ENCODE results near the gene DYRK4. TPM values are rescaled to one million over a fixed set of nuclear protein-coding genes. Genes with fewer than 3 reads are reported as not detected.
A peak's percentile ranks its signal among the peaks of the same experiment; 100 is the strongest.

The DYRK4 gene
- total RNA-seq, 1 experiment from 2014 or later = 8.8 TPM

DNA sequence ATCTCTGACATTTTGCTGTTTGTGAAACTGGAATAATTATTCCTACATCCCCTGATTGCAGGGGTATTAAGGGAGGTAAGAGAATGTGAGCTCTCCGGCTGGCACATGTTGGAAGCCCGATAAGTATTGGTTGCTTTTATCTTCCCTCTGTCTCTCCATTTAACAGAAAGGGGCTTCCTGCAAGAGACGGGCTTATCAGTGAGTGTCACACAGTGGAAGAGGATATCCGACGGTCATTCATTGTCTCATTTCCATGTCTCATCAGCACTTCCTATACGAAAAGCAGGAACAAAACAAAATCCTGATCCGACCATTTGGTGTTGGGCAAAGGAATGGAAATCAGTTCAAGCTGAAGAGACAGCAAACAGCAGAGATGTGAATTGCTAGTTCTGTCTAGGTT is 10.7 kb downstream of the DYRK4 start (continued):
- TF ChIP-seq ATF1 (CRISPR knock-in tag; IDR thresholded peaks at IDR 0.05) (no peak), OVOL2 (CRISPR knock-in tag; IDR thresholded peaks at IDR 0.05; ENCODE audit: borderline replicate concordance) (no peak), ZBTB21 (CRISPR knock-in tag; IDR thresholded peaks at IDR 0.05; ENCODE audit: borderline replicate concordance) (no peak), RELA (CRISPR knock-in tag; IDR thresholded peaks at IDR 0.05; ENCODE audit: borderline replicate concordance) (no peak), FOXJ3 (CRISPR knock-in tag; IDR thresholded peaks at IDR 0.05; ENCODE audit: borderline replicate concordance) (no peak), GTF2I (CRISPR knock-in tag; conservative IDR thresholded peaks at IDR 0.05) (no peak), EMX1 (CRISPR knock-in tag; IDR thresholded peaks at IDR 0.05) (no peak), PRRX2 (CRISPR knock-in tag; IDR thresholded peaks at IDR 0.05) (no peak)
- TF ChIP-seq, protein P1, sequence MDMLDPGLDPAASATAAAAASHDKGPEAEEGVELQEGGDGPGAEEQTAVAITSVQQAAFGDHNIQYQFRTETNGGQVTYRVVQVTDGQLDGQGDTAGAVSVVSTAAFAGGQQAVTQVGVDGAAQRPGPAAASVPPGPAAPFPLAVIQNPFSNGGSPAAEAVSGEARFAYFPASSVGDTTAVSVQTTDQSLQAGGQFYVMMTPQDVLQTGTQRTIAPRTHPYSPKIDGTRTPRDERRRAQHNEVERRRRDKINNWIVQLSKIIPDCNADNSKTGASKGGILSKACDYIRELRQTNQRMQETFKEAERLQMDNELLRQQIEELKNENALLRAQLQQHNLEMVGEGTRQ (CRISPR knock-in tag; IDR thresholded peaks at IDR 0.05) = no peak

DNA sequence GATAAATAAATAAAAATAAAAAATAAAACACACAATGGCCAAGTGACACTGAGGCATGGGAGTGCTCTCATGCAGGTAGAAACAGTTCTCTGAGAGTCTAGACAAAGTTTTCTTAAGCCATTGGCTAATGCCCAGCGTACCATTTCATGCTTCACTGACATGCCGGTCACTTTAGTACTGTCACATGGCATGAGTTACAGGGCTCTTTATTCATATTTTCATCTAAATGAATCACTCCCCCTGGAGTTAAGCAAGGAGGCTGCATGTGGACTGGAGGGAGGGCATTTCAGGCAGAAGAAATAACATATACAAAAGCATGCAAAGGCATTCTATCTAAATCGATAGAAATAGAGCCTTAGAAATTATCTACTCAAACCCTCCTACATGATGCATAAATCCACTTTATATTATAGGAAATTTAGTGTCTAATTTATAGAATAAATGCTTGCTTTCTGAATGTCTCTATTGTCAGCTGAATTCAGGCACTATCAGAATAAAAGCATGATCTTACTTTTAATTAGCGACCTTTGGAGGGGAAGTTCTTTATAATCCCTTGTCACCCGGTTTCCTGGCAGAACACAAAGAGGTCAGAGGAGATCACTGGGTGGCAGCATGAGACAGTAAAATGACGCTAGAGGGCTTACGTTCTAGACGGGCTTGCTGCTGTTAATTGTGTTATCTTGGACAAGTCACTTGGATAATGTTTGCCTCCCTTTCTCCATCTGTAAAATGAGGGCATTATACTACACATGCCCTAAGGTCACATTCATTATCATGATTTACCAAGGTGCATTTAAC is 17.5 kb downstream of the DYRK4 start:
- H3K4me3 Mint-ChIP-seq = no peak overlapping the region
- ChIA-PET CTCF (interaction anchor here (0.6 to 2.1 kb wide), 9 partner anchors 25 to 276 kb away, joined by 3 to 10 read pairs (median 5); partner anchors contain the start of genes AKAP3 and NDUFA9), POLR2A (no interaction called here)
- no peaks in the 10 kb centered on the region for H3K9me3 Mint-ChIP-seq
- no peak overlapping the region for H3K27ac Mint-ChIP-seq
- ATAC-seq = peak; percentile 80
- peaks cover 5% of the 10 kb centered on the region for H3K27me3 Mint-ChIP-seq (ENCODE audit: low read depth)
- peaks cover 20% of the 10 kb centered on the region for H3K4me1 Mint-ChIP-seq
- DNase-seq (ENCODE audit: low spot score) = no peak
- no peak for TF ChIP-seq OVOL2 (CRISPR knock-in tag; IDR thresholded peaks at IDR 0.05; ENCODE audit: borderline replicate concordance)
- TF ChIP-seq, protein P2, sequence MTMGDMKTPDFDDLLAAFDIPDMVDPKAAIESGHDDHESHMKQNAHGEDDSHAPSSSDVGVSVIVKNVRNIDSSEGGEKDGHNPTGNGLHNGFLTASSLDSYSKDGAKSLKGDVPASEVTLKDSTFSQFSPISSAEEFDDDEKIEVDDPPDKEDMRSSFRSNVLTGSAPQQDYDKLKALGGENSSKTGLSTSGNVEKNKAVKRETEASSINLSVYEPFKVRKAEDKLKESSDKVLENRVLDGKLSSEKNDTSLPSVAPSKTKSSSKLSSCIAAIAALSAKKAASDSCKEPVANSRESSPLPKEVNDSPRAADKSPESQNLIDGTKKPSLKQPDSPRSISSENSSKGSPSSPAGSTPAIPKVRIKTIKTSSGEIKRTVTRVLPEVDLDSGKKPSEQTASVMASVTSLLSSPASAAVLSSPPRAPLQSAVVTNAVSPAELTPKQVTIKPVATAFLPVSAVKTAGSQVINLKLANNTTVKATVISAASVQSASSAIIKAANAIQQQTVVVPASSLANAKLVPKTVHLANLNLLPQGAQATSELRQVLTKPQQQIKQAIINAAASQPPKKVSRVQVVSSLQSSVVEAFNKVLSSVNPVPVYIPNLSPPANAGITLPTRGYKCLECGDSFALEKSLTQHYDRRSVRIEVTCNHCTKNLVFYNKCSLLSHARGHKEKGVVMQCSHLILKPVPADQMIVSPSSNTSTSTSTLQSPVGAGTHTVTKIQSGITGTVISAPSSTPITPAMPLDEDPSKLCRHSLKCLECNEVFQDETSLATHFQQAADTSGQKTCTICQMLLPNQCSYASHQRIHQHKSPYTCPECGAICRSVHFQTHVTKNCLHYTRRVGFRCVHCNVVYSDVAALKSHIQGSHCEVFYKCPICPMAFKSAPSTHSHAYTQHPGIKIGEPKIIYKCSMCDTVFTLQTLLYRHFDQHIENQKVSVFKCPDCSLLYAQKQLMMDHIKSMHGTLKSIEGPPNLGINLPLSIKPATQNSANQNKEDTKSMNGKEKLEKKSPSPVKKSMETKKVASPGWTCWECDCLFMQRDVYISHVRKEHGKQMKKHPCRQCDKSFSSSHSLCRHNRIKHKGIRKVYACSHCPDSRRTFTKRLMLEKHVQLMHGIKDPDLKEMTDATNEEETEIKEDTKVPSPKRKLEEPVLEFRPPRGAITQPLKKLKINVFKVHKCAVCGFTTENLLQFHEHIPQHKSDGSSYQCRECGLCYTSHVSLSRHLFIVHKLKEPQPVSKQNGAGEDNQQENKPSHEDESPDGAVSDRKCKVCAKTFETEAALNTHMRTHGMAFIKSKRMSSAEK (CRISPR knock-in tag; IDR thresholded peaks at IDR 0.05; ENCODE audit: borderline replicate concordance) = no peak
- TF ChIP-seq, protein P3, sequence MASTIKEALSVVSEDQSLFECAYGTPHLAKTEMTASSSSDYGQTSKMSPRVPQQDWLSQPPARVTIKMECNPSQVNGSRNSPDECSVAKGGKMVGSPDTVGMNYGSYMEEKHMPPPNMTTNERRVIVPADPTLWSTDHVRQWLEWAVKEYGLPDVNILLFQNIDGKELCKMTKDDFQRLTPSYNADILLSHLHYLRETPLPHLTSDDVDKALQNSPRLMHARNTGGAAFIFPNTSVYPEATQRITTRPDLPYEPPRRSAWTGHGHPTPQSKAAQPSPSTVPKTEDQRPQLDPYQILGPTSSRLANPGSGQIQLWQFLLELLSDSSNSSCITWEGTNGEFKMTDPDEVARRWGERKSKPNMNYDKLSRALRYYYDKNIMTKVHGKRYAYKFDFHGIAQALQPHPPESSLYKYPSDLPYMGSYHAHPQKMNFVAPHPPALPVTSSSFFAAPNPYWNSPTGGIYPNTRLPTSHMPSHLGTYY (CRISPR knock-in tag; IDR thresholded peaks at IDR 0.05) = no peak
- TF ChIP-seq ESRRA (CRISPR knock-in tag; IDR thresholded peaks at IDR 0.05; ENCODE audit: borderline replicate concordance) = no peak
- TF ChIP-seq ZNF423 (CRISPR knock-in tag; IDR thresholded peaks at IDR 0.05) = no peak
- no peak for TF ChIP-seq ZNF671 (CRISPR knock-in tag; IDR thresholded peaks at IDR 0.05)
- TF ChIP-seq JUN (CRISPR knock-in tag; IDR thresholded peaks at IDR 0.05) = no peak
- TF ChIP-seq, protein P4, sequence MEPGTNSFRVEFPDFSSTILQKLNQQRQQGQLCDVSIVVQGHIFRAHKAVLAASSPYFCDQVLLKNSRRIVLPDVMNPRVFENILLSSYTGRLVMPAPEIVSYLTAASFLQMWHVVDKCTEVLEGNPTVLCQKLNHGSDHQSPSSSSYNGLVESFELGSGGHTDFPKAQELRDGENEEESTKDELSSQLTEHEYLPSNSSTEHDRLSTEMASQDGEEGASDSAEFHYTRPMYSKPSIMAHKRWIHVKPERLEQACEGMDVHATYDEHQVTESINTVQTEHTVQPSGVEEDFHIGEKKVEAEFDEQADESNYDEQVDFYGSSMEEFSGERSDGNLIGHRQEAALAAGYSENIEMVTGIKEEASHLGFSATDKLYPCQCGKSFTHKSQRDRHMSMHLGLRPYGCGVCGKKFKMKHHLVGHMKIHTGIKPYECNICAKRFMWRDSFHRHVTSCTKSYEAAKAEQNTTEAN (CRISPR knock-in tag; IDR thresholded peaks at IDR 0.05) = no peak
- TF ChIP-seq CREM (CRISPR knock-in tag; IDR thresholded peaks at IDR 0.05) = no peak
- TF ChIP-seq SP1 (CRISPR knock-in tag; conservative IDR thresholded peaks at IDR 0.05) = no peak
- no peak for TF ChIP-seq KAT7 (CRISPR knock-in tag; IDR thresholded peaks at IDR 0.05; ENCODE audit: borderline replicate concordance)
- no peak for TF ChIP-seq RELA (CRISPR knock-in tag; IDR thresholded peaks at IDR 0.05; ENCODE audit: borderline replicate concordance)
- TF ChIP-seq, protein P5, sequence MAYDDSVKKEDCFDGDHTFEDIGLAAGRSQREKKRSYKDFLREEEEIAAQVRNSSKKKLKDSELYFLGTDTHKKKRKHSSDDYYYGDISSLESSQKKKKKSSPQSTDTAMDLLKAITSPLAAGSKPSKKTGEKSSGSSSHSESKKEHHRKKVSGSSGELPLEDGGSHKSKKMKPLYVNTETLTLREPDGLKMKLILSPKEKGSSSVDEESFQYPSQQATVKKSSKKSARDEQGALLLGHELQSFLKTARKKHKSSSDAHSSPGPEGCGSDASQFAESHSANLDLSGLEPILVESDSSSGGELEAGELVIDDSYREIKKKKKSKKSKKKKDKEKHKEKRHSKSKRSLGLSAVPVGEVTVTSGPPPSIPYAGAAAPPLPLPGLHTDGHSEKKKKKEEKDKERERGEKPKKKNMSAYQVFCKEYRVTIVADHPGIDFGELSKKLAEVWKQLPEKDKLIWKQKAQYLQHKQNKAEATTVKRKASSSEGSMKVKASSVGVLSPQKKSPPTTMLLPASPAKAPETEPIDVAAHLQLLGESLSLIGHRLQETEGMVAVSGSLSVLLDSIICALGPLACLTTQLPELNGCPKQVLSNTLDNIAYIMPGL (CRISPR knock-in tag; IDR thresholded peaks at IDR 0.05) = no peak
- TF ChIP-seq ZNF121 (CRISPR knock-in tag; IDR thresholded peaks at IDR 0.05) = no peak
- TF ChIP-seq ZNF396 (CRISPR knock-in tag; IDR thresholded peaks at IDR 0.05; ENCODE audit: borderline replicate concordance) = no peak
- H3K36me3 Mint-ChIP-seq = no peaks in the 10 kb centered on the region
